Gastroesophageal sphincter (tissue), 3 donors: ENCODE results near the gene PTCH2.

ENCODE experiments used
- POLR2A ChIP-seq, 2 donors: fragments of 450-650 bp; IDR thresholded peaks; one replicate each; pipeline ENCODE4 v1.6.1; 2017; ENCODE audit warnings: antibody characterized with exemption in 2 of 2, mild to moderate bottlenecking in 2 of 2, moderate library complexity in 1 of 2
- POLR2AphosphoS5 ChIP-seq: sonication (generic); formaldehyde crosslinking; IDR thresholded peaks from one replicate; pipeline ENCODE4 v1.6.1; 2017; ENCODE audit warnings: antibody characterized with exemption
- TF ChIP-seq, protein P1 (sequence below), 4 experiments: fragments of 200-600 bp in 2 of 4; fragments of 450-650 bp in 2 of 4; sonication (generic) in 1 of 4; IDR thresholded peaks; one replicate each; pipeline ENCODE4 v1.5.1; 2017 to 2019; ENCODE audit warnings: antibody characterized with exemption in 4 of 4, mild to moderate bottlenecking in 2 of 4, moderate library complexity in 2 of 4

- TF ChIP-seq POLR2A (IDR thresholded peaks at IDR 0.05): no peak
- TF ChIP-seq, protein P1, sequence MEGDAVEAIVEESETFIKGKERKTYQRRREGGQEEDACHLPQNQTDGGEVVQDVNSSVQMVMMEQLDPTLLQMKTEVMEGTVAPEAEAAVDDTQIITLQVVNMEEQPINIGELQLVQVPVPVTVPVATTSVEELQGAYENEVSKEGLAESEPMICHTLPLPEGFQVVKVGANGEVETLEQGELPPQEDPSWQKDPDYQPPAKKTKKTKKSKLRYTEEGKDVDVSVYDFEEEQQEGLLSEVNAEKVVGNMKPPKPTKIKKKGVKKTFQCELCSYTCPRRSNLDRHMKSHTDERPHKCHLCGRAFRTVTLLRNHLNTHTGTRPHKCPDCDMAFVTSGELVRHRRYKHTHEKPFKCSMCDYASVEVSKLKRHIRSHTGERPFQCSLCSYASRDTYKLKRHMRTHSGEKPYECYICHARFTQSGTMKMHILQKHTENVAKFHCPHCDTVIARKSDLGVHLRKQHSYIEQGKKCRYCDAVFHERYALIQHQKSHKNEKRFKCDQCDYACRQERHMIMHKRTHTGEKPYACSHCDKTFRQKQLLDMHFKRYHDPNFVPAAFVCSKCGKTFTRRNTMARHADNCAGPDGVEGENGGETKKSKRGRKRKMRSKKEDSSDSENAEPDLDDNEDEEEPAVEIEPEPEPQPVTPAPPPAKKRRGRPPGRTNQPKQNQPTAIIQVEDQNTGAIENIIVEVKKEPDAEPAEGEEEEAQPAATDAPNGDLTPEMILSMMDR (IDR thresholded peaks at IDR 0.05): no peak
- no peak for TF ChIP-seq POLR2AphosphoS5
These were observed 24.7 kb upstream of the PTCH2 start for GRCh38 chr1:44867801-44868200.
